Stimulated activated naive CD4-positive, alpha-beta T cell (primary cell): ENCODE data around the gene FOXJ1.
A peak's percentile ranks its signal among the peaks of the same experiment; 100 is the strongest.
"Not testable (repeated sequence)": the region's sequence is repeated elsewhere in the genome, so short reads cannot be mapped to it uniquely, and the experiment has no call there.

ENCODE experiments used
- DNase-seq, 6 experiments: peaks; one replicate each; lab custom pipeline; 2025; lab: John Stamatoyannopoulos, UW

Gene FOXJ1, protein sequence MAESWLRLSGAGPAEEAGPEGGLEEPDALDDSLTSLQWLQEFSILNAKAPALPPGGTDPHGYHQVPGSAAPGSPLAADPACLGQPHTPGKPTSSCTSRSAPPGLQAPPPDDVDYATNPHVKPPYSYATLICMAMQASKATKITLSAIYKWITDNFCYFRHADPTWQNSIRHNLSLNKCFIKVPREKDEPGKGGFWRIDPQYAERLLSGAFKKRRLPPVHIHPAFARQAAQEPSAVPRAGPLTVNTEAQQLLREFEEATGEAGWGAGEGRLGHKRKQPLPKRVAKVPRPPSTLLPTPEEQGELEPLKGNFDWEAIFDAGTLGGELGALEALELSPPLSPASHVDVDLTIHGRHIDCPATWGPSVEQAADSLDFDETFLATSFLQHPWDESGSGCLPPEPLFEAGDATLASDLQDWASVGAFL

DNA sequence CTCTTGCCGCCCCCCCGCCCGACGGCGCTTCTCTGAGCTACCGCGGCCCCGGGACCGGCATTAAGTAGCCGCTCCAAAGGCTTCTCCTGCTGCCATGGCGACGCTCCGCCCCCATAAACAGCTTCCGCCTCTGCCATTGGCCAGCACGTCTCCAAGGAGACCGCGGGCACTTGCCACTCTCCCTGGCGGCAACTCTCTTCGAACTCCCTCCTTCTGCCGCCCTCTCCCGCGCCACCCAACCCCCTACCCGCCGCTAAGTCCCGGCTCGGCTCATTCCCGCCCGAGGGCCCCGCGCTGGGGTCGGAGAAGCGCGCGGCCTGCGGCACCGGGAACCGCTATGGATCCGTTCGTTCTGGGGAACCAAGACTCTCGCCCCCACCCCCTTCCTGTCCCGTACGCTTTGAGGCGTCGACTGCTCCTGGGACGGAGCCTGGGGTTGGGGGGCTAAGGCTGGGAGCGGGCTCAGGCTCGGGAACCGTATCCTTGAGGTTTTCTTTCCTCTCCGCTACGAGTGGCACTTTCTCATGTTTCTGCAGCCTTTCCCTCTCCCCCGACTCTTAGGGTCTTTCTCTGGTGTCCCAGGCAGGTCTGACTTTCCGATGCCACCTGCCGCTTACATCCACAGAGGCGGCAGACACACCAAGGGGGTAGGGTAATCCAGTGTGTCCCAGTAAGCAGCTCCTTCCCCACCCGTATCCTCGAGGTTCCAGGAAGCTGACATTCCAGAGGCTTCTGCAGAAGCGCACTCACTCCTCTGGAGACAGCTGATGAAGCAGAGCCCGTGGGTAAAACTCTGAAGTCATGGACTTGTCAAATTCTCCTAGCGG, at the start of gene FOXJ1:
Gene FOXJ1 (minus strand): TSS at position 34 of the 827 bp plus-strand sequence. CDS start 850 bp downstream, outside the sequence.
- peak; percentile 85 to 94 (median 90) for DNase-seq

DNA sequence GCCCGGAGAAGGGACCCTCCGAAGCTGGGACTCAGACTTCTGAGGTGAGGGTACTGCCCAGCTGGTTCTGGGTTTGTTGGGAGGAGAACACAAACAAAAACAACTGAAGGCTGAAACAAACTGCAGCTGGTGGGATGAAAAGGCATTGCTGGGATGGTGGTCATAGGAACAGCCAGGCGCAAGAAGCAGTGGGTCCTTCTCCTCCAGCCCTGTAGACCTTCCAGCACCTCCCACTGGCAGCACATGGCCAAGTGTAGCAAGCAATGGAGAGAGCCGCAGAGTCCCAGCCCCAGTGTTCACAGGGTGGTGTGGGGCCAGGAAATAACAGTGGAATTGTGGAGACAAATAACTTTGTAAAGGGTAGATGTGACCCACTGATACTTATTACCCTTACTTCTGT, 48.7 kb upstream of the FOXJ1 start:
- no peak for DNase-seq

GRCh38 chr17:76189247-76189646, 48.2 kb upstream of the FOXJ1 start:
- DNase-seq = no peak

DNA sequence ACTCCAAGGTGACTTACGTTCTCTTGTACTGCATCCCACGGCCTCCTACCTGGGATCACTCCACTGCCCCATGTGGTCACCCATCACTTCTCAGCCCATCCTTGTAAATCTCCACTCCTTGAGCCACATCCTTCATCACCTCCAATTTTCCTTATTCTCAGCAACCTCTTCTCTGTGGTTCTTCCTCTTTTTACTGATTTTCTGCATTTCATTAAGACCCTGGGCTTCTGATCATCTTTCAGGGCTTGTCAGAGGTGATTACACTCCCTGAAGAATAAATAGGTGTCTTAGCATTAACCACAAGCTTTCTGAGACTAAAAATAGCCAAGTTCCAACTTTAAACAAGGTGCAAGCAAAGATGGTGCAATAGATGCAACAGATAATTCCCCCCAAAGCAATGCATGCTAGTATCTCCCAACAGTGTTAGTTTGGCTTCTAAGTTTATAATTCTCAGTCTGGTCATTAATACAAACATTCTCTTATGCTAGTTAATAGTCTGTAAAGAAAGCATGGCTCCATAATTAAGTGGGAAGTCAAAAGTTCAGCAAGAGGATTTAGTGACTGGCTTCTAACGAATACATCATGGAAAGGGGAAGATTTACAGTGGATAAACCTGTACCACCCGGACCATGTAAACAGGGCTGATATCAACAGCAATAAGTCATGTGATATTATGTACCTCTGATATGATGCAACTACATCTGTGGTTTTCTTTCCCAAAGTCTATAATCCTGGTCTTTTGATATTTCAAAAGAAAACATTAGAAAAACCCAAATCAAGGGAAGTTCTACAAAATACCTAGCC, 47.4 kb upstream of the FOXJ1 start:
- no peak for DNase-seq

GRCh38 chr17:76186774-76187173, 45.7 kb upstream of the FOXJ1 start:
- DNase-seq = not testable (repeated sequence)

- DNase-seq = no peak
Observed at GRCh38 chr17:76184290-76184689, 43.2 kb upstream of the FOXJ1 start.

DNA sequence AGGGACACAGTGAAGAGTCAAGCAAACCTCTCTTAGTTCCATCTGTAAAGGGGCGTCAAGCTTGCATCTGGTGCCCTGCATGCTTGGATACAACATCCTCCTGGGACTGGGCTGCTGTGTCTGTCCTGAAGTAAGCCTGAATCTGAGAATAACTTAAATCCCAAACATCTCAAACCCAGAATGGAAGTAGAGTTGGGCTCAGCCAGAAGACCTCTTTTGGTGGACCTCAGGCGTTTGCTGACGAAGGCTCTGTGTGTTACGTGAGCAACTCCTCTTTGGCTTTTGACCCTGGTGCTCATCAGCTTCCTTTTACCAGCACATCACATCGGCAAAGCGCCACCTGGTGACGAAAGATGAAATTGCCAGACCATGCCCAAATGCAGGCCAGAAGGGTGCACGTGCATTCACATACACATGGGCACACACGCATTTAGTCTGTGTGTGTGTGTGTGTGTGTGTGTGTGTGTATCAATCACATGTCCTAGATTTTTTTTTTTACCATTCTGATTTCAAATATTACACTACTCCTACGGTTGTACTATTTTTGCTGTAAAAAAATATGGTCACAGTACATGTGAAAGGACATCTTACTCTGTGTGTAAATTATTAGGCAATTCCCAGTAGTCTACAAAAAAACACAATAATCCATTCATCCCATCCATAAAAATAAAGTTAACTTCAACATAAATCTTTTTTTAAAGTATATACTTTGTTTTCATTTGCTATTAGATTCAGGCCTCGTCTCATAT, 41.1 kb upstream of the FOXJ1 start:
- DNase-seq = peak; percentile 82 to 94 (median 86)

GRCh38 chr17:76179496-76180467, 38.7 kb upstream of the FOXJ1 start:
- DNase-seq = peak in 5 of 6 experiments; percentile 23 to 82 (median 75)

GRCh38 chr17:76178124-76178523, 37.1 kb upstream of the FOXJ1 start:
- DNase-seq = no peak

DNA sequence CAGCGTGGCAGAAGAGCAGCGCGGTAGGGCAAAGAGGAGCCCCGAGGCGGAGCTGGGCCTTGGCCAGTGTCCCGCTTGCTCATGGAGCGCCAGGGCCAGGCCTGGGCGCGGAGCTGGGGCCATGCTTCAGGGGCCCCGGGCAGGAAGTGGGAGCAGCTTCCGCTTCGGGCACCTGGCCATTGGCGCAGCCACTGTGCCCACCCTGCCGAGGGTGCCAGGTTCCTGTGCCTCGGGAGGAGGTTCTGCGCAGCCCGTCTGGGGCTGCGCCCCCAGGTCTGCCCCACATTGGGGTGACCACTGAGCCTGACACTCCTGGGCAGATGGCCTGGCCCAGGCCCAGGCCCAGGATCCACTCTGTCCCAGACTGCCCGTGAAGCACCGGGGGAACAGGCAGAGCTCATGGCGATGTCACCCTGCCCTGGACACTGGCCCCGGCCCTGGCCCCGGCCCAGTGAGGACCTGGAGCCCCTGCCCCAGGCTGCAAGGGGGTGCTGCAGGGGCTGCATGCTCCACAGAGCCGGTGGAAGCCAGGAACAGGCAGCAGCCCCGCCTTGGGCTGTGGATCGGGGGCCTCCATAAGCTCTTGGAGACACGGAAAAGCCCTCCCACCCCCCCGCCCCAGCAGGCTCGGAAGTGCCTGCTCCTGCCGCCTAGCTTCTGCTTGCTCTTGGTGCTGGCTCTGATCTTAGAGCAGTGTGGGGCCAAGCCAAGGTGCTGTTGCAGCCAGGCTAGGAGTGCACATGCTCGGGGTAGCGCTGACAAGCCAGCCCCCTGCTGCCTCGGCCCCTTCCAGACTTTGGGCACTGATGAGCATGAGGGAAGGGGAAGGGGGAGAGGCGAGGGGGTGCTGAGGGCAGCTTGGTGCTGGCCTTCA, 35.9 kb upstream of the FOXJ1 start:
- DNase-seq = no peak

DNA sequence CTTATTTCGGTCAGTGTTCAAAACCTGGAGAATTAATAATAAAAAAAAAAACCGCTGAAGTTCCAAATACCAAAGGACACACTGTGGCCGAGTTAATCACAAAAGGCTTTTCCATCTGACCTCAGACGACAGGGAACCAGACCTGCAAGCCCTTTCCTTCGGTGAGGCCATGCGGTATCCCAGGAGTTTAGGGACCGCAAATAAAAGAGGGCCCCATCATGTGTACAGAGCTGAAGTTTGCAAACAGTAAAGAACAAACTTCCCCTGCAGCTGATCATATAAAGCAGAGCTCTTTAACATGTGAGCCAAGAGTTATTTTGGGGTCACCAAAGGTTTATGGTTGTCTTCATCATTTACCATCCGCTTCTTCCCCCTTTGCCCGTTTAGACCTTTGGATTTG, 33.0 kb upstream of the FOXJ1 start:
- DNase-seq = no peak

DNA sequence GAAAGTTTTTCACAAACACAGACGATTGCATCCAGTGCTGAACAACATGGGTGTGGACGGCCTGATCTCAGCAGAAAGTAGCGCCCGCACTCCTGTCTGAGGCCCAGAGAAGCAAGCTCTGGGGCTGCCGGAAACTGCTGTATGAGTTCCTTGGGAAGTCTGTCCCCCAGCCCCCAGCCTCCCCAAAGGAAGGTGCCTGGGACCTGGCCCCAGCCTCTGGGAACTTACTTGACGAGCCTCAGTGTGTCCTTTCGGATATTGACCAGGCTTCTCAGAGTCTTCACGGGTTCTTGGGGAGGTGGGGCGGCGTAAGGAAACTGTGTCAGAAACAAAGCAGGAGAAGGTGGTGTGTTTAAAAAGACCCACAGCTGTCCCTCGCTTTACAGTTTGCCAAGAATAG, 32.4 kb upstream of the FOXJ1 start:
- no peak for DNase-seq

- DNase-seq = no peak
Observed at GRCh38 chr17:76171706-76172105, 30.7 kb upstream of the FOXJ1 start.

DNA sequence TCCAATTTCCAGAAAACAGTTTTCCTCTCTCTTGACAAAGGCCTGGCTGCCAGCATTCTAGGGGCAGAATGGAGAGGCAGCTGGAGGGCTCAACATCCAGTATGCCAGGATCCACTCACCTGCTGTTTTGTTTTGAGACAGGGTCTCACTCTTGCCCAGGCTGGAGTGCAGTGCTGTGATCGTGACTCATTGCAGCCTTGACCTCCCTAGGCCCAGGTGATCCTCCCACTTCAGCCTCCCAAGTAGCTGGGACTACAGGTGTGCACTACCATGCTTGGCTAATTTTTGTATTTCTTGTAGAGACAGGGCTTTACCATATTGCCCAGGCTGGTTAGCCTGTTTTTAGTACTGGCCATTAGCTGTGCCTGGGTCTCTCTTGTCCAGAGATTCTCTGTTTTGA, 29.1 kb upstream of the FOXJ1 start:
- DNase-seq = no peak

DNA sequence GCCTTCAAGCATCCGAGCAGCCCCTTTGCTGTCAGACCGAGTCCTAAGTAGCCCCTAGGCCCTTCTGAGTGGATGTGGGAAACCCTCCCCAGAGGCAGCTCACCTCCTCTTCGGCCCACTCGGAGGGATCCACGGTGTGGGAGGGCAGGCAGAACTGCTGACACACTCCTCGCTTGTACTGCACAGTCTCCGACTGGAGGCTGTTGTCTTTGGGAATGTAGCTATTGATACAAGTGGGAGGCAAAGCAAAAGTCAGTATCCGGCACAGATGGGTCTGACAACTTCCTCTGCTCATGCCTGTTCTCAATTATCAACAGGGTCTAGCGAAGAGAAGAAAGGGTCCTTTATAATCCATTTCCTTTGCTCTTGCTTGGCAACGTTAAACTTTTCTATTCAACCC, 25.9 kb upstream of the FOXJ1 start:
- no peak for DNase-seq

DNA sequence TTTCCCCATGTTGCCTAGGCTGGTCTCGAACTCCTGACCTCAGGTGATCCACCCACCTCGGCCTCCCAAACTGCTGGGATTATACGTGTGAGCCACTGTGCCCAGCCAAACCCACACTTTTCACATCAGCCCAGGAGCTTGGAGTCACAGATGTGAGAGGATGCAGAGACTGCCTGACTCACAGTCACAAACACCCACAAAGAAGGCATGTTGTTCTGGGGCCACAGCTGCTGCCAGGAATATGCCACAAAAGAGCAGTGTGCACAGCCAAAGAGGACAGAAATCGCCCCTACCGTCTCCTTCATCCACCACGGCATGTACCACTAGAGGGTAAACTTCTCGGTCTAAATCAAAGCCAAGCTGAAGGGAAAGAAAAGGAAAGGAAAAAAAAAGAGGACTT, 25.1 kb upstream of the FOXJ1 start:
- DNase-seq = no peak

GRCh38 chr17:76164331-76164730, 23.3 kb upstream of the FOXJ1 start:
- no peak for DNase-seq

DNA sequence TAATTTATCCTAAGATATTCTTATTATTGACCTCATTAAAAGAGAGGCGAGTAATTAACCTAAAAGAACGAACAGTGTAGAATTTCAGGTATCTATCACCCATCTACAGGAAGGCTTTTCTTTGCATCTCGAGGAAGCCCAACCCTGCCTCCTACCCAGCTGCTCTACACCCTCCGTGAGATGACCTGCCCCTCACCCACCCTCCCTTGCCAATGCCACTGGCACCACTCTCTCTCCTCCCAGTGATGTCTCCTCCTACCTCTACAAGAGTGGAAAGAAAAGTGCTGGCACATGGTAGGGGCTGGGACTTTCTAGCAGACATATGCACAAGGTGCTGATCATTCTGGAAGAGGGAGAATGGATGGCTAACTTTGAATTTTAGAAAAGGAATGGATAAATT, 22.9 kb upstream of the FOXJ1 start:
- DNase-seq = no peak

DNA sequence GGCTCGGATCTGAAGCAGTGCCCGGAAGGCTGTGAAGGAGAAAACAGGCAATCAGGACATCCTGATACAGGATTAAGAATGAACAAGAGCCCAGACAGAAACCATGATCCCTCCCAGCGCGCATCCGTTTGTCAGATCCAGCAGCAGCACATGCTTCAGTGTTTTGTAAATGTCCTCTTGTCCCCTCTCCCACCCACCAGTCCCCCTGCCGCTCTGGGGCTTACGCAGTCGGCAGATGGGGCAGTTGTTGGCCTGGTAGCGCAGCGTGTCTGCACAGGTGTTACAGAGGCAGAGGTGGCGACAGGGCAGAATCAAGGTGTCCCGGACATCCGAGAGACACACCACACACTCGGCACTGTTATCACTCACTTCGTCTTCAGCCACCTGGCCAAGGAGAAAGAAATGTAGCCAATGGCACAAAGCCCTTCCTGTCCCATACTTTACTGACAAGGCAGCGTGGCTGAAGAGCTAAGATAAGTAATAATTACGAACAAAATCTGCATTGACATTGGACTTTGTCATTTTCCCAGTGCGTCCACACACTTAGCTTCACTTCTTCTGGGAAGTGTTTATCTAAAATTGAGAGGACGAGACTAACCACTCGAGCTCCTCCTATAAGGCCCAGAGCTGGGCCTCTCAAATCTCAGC, 20.7 kb upstream of the FOXJ1 start:
- no peak for DNase-seq
